ENCODE results near the gene VAT1L.

Gene VAT1L

GRCh38 chr16:77760800-77761199, 27.6 kb upstream of the VAT1L start:
- no peaks in the 10 kb centered on the region for H3K27me3 ChIP-seq (ENCODE audit: control insufficient read depth, insufficient read depth, low read length)
- no peaks in the 10 kb centered on the region for H3K36me3 ChIP-seq (ENCODE audit: control insufficient read depth, insufficient read depth, low read length)
- H3K4me1 ChIP-seq (ENCODE audit: control insufficient read depth, insufficient read depth, low read length): no peaks in the 10 kb centered on the region
- no peak overlapping the region for H3K9ac ChIP-seq (ENCODE audit: low read length)
- H3K4me3 ChIP-seq (ENCODE audit: low read length): no peak overlapping the region
- H3K9me3 ChIP-seq (ENCODE audit: control insufficient read depth, low read length): no peaks in the 10 kb centered on the region

- Histone ChIP-seq H3K27me3 (ENCODE audit: control insufficient read depth, insufficient read depth, low read length) (no peaks in the 10 kb centered on the region), H3K4me1 (ENCODE audit: control insufficient read depth, insufficient read depth, low read length) (no peaks in the 10 kb centered on the region), H3K9ac (ENCODE audit: low read length) (no peak overlapping the region), H3K4me3 (ENCODE audit: low read length) (no peak overlapping the region), H3K36me3 (ENCODE audit: control insufficient read depth, insufficient read depth, low read length) (no peaks in the 10 kb centered on the region), H3K9me3 (ENCODE audit: control insufficient read depth, low read length) (no peaks in the 10 kb centered on the region)
Observed at GRCh38 chr16:77761204-77761603, 27.2 kb upstream of the VAT1L start.

GRCh38 chr16:77762262-77762661, 26.1 kb upstream of the VAT1L start:
- H3K36me3 ChIP-seq (ENCODE audit: control insufficient read depth, insufficient read depth, low read length): no peaks in the 10 kb centered on the region
- H3K4me3 ChIP-seq (ENCODE audit: low read length): no peak overlapping the region
- no peaks in the 10 kb centered on the region for H3K9me3 ChIP-seq (ENCODE audit: control insufficient read depth, low read length)
- no peak overlapping the region for H3K9ac ChIP-seq (ENCODE audit: low read length)
- H3K27me3 ChIP-seq (ENCODE audit: control insufficient read depth, insufficient read depth, low read length): no peaks in the 10 kb centered on the region
- no peaks in the 10 kb centered on the region for H3K4me1 ChIP-seq (ENCODE audit: control insufficient read depth, insufficient read depth, low read length)

- Histone ChIP-seq H3K9ac (ENCODE audit: low read length) (no peak overlapping the region), H3K4me1 (ENCODE audit: control insufficient read depth, insufficient read depth, low read length) (no peaks in the 10 kb centered on the region), H3K36me3 (ENCODE audit: control insufficient read depth, insufficient read depth, low read length) (no peaks in the 10 kb centered on the region), H3K27me3 (ENCODE audit: control insufficient read depth, insufficient read depth, low read length) (no peaks in the 10 kb centered on the region), H3K4me3 (ENCODE audit: low read length) (no peak overlapping the region), H3K9me3 (ENCODE audit: control insufficient read depth, low read length) (no peaks in the 10 kb centered on the region)
Observed at GRCh38 chr16:77763994-77764393, 24.4 kb upstream of the VAT1L start.

- no peaks in the 10 kb centered on the region for H3K36me3 ChIP-seq (ENCODE audit: control insufficient read depth, insufficient read depth, low read length)
- H3K9me3 ChIP-seq (ENCODE audit: control insufficient read depth, low read length): no peaks in the 10 kb centered on the region
- H3K27me3 ChIP-seq (ENCODE audit: control insufficient read depth, insufficient read depth, low read length): no peaks in the 10 kb centered on the region
- H3K9ac ChIP-seq (ENCODE audit: low read length): no peak overlapping the region
- H3K4me1 ChIP-seq (ENCODE audit: control insufficient read depth, insufficient read depth, low read length): no peaks in the 10 kb centered on the region
- H3K4me3 ChIP-seq (ENCODE audit: low read length): no peak overlapping the region
Observed at GRCh38 chr16:77767211-77767610, 21.2 kb upstream of the VAT1L start.

GRCh38 chr16:77767826-77768225, 20.5 kb upstream of the VAT1L start:
- Histone ChIP-seq H3K9me3 (ENCODE audit: control insufficient read depth, low read length) (no peaks in the 10 kb centered on the region), H3K9ac (ENCODE audit: low read length) (no peak overlapping the region)

GRCh38 chr16:77775911-77776909, 12.2 kb upstream of the VAT1L start:
- Histone ChIP-seq H3K36me3 (ENCODE audit: control insufficient read depth, insufficient read depth, low read length) (no peaks in the 10 kb centered on the region), H3K4me3 (ENCODE audit: low read length) (no peak overlapping the region), H3K9ac (ENCODE audit: low read length) (no peak overlapping the region), H3K9me3 (ENCODE audit: control insufficient read depth, low read length) (no peaks in the 10 kb centered on the region), H3K27me3 (ENCODE audit: control insufficient read depth, insufficient read depth, low read length) (no peaks in the 10 kb centered on the region), H3K4me1 (ENCODE audit: control insufficient read depth, insufficient read depth, low read length) (no peaks in the 10 kb centered on the region)

More at GRCh38 chr16:77767826-77768225, 20.5 kb upstream of the VAT1L start:
- Histone ChIP-seq H3K36me3 (ENCODE audit: control insufficient read depth, insufficient read depth, low read length) (no peaks in the 10 kb centered on the region), H3K4me3 (ENCODE audit: low read length) (no peak overlapping the region), H3K27me3 (ENCODE audit: control insufficient read depth, insufficient read depth, low read length) (no peaks in the 10 kb centered on the region), H3K4me1 (ENCODE audit: control insufficient read depth, insufficient read depth, low read length) (no peaks in the 10 kb centered on the region)

GRCh38 chr16:77777745-77778144, 10.6 kb upstream of the VAT1L start:
- Histone ChIP-seq H3K36me3 (ENCODE audit: control insufficient read depth, insufficient read depth, low read length) (no peaks in the 10 kb centered on the region), H3K4me1 (ENCODE audit: control insufficient read depth, insufficient read depth, low read length) (no peaks in the 10 kb centered on the region), H3K4me3 (ENCODE audit: low read length) (no peak overlapping the region), H3K9me3 (ENCODE audit: control insufficient read depth, low read length) (no peaks in the 10 kb centered on the region), H3K9ac (ENCODE audit: low read length) (no peak overlapping the region), H3K27me3 (ENCODE audit: control insufficient read depth, insufficient read depth, low read length) (no peaks in the 10 kb centered on the region)

GRCh38 chr16:77780378-77780837, 8.0 kb upstream of the VAT1L start:
- no peaks in the 10 kb centered on the region for H3K27me3 ChIP-seq (ENCODE audit: control insufficient read depth, insufficient read depth, low read length)
- H3K4me3 ChIP-seq (ENCODE audit: low read length): no peak overlapping the region
- no peaks in the 10 kb centered on the region for H3K36me3 ChIP-seq (ENCODE audit: control insufficient read depth, insufficient read depth, low read length)
- H3K4me1 ChIP-seq (ENCODE audit: control insufficient read depth, insufficient read depth, low read length): no peaks in the 10 kb centered on the region
- H3K9ac ChIP-seq (ENCODE audit: low read length): no peak overlapping the region
- no peaks in the 10 kb centered on the region for H3K9me3 ChIP-seq (ENCODE audit: control insufficient read depth, low read length)

GRCh38 chr16:77781091-77781490, 7.3 kb upstream of the VAT1L start:
- Histone ChIP-seq H3K4me1 (ENCODE audit: control insufficient read depth, insufficient read depth, low read length) (no peaks in the 10 kb centered on the region), H3K36me3 (ENCODE audit: control insufficient read depth, insufficient read depth, low read length) (no peaks in the 10 kb centered on the region), H3K4me3 (ENCODE audit: low read length) (no peak overlapping the region), H3K9ac (ENCODE audit: low read length) (no peak overlapping the region), H3K27me3 (ENCODE audit: control insufficient read depth, insufficient read depth, low read length) (no peaks in the 10 kb centered on the region), H3K9me3 (ENCODE audit: control insufficient read depth, low read length) (no peaks in the 10 kb centered on the region)

GRCh38 chr16:77782694-77783093, 5.7 kb upstream of the VAT1L start:
- H3K4me1 ChIP-seq (ENCODE audit: control insufficient read depth, insufficient read depth, low read length): no peaks in the 10 kb centered on the region

GRCh38 chr16:77784441-77785372, 3.7 kb upstream of the VAT1L start:
- no peak overlapping the region for H3K4me3 ChIP-seq (ENCODE audit: low read length)
- peaks cover 30% of the 10 kb centered on the region for H3K27me3 ChIP-seq (ENCODE audit: control insufficient read depth, insufficient read depth, low read length)
- H3K9me3 ChIP-seq (ENCODE audit: control insufficient read depth, low read length): no peaks in the 10 kb centered on the region
- H3K36me3 ChIP-seq (ENCODE audit: control insufficient read depth, insufficient read depth, low read length): no peaks in the 10 kb centered on the region
- H3K9ac ChIP-seq (ENCODE audit: low read length): no peak overlapping the region
- no peaks in the 10 kb centered on the region for H3K4me1 ChIP-seq (ENCODE audit: control insufficient read depth, insufficient read depth, low read length)

More at GRCh38 chr16:77782694-77783093, 5.7 kb upstream of the VAT1L start:
- peaks cover 10% of the 10 kb centered on the region for H3K27me3 ChIP-seq (ENCODE audit: control insufficient read depth, insufficient read depth, low read length)
- no peak overlapping the region for H3K4me3 ChIP-seq (ENCODE audit: low read length)
- no peak overlapping the region for H3K9ac ChIP-seq (ENCODE audit: low read length)
- no peaks in the 10 kb centered on the region for H3K9me3 ChIP-seq (ENCODE audit: control insufficient read depth, low read length)
- no peaks in the 10 kb centered on the region for H3K36me3 ChIP-seq (ENCODE audit: control insufficient read depth, insufficient read depth, low read length)
